IPS-18a (cell line): Measurements from ENCODE around the gene ARL5A.

Experiments
- H3K27ac ChIP-seq: one replicate; pipeline ENCODE4 v1.5.1; 2013; ENCODE audit warnings: low read length
- H3K27me3 ChIP-seq: one replicate; pipeline ENCODE4 v1.6.1; 2013; ENCODE audit warnings: mild to moderate bottlenecking, low read length; ENCODE audit not compliant: control insufficient read depth, insufficient read depth
- H3K36me3 ChIP-seq: one replicate; pipeline ENCODE4 v1.6.1; 2013; ENCODE audit warnings: low read depth, low read length; ENCODE audit not compliant: control insufficient read depth
- H3K4me1 ChIP-seq: one replicate; pipeline ENCODE4 v1.6.1; 2013; ENCODE audit warnings: low read depth, low read length; ENCODE audit not compliant: control insufficient read depth
- H3K4me3 ChIP-seq: one replicate; pipeline ENCODE4 v1.5.1; 2013; ENCODE audit warnings: low read length
- H3K9ac ChIP-seq: one replicate; pipeline ENCODE4 v1.6.1; 2013; ENCODE audit warnings: mild to moderate bottlenecking, low read length, moderate library complexity
- H3K9me3 ChIP-seq: one replicate; pipeline ENCODE4 v1.6.1; 2013; ENCODE audit warnings: low read depth, low read length; ENCODE audit not compliant: control insufficient read depth

ARL5A gene

GRCh38 chr2:151852260-151853069 is 24.2 kb upstream of the ARL5A start:
- no peak overlapping the region for H3K27ac ChIP-seq
- no peaks in the 10 kb centered on the region for H3K27me3 ChIP-seq
- no peaks in the 10 kb centered on the region for H3K9me3 ChIP-seq
- no peaks in the 10 kb centered on the region for H3K4me1 ChIP-seq
- no peak overlapping the region for H3K4me3 ChIP-seq
- H3K9ac ChIP-seq, result no peak overlapping the region
- no peaks in the 10 kb centered on the region for H3K36me3 ChIP-seq

GRCh38 chr2:151851761-151852160 is 23.5 kb upstream of the ARL5A start:
- Histone ChIP-seq H3K4me1 (no peaks in the 10 kb centered on the region), H3K9ac (no peak overlapping the region)

GRCh38 chr2:151849413-151850010 is 21.3 kb upstream of the ARL5A start:
- H3K27ac ChIP-seq, result no peak overlapping the region

More at GRCh38 chr2:151851761-151852160, 23.5 kb upstream of the ARL5A start:
- Histone ChIP-seq H3K27ac (no peak overlapping the region), H3K4me3 (no peak overlapping the region), H3K9me3 (no peaks in the 10 kb centered on the region), H3K27me3 (no peaks in the 10 kb centered on the region), H3K36me3 (no peaks in the 10 kb centered on the region)

GRCh38 chr2:151845884-151846283 is 17.7 kb upstream of the ARL5A start:
- no peaks in the 10 kb centered on the region for H3K36me3 ChIP-seq
- no peak overlapping the region for H3K9ac ChIP-seq
- H3K27me3 ChIP-seq, result no peaks in the 10 kb centered on the region
- H3K4me3 ChIP-seq, result no peak overlapping the region
- H3K27ac ChIP-seq, result no peak overlapping the region
- H3K4me1 ChIP-seq, result no peaks in the 10 kb centered on the region
- no peaks in the 10 kb centered on the region for H3K9me3 ChIP-seq

More at GRCh38 chr2:151849413-151850010, 21.3 kb upstream of the ARL5A start:
- no peaks in the 10 kb centered on the region for H3K27me3 ChIP-seq
- no peaks in the 10 kb centered on the region for H3K4me1 ChIP-seq
- no peak overlapping the region for H3K9ac ChIP-seq
- H3K36me3 ChIP-seq, result no peaks in the 10 kb centered on the region
- H3K9me3 ChIP-seq, result no peaks in the 10 kb centered on the region
- H3K4me3 ChIP-seq, result no peak overlapping the region

GRCh38 chr2:151845481-151845880 is 17.3 kb upstream of the ARL5A start:
- H3K4me1 ChIP-seq, result no peaks in the 10 kb centered on the region
- H3K36me3 ChIP-seq, result no peaks in the 10 kb centered on the region
- H3K9me3 ChIP-seq, result no peaks in the 10 kb centered on the region
- H3K4me3 ChIP-seq, result no peak overlapping the region
- H3K9ac ChIP-seq, result no peak overlapping the region
- H3K27ac ChIP-seq, result no peak overlapping the region
- no peaks in the 10 kb centered on the region for H3K27me3 ChIP-seq

- no peak overlapping the region for H3K27ac ChIP-seq
- H3K9me3 ChIP-seq, result no peaks in the 10 kb centered on the region
- no peak overlapping the region for H3K4me3 ChIP-seq
- no peaks in the 10 kb centered on the region for H3K4me1 ChIP-seq
- H3K27me3 ChIP-seq, result no peaks in the 10 kb centered on the region
- no peak overlapping the region for H3K9ac ChIP-seq
- H3K36me3 ChIP-seq, result no peaks in the 10 kb centered on the region
These were observed 16.1 kb upstream of the ARL5A start for GRCh38 chr2:151844211-151844896.

- Histone ChIP-seq H3K4me3 (no peak overlapping the region), H3K9ac (no peak overlapping the region), H3K9me3 (no peaks in the 10 kb centered on the region), H3K27ac (no peak overlapping the region), H3K4me1 (no peaks in the 10 kb centered on the region), H3K27me3 (no peaks in the 10 kb centered on the region), H3K36me3 (no peaks in the 10 kb centered on the region)
These were observed 15.5 kb upstream of the ARL5A start for GRCh38 chr2:151843691-151844061.

- H3K27me3 ChIP-seq, result no peaks in the 10 kb centered on the region
- H3K9me3 ChIP-seq, result no peaks in the 10 kb centered on the region
- H3K9ac ChIP-seq, result no peak overlapping the region
- no peak overlapping the region for H3K27ac ChIP-seq
- H3K36me3 ChIP-seq, result no peaks in the 10 kb centered on the region
- no peak overlapping the region for H3K4me3 ChIP-seq
- no peaks in the 10 kb centered on the region for H3K4me1 ChIP-seq
These were observed 14.8 kb upstream of the ARL5A start for GRCh38 chr2:151842830-151843690.

- Histone ChIP-seq H3K27ac (no peak overlapping the region), H3K4me3 (no peak overlapping the region), H3K9me3 (no peaks in the 10 kb centered on the region), H3K36me3 (no peaks in the 10 kb centered on the region), H3K9ac (no peak overlapping the region), H3K27me3 (no peaks in the 10 kb centered on the region), H3K4me1 (no peaks in the 10 kb centered on the region)
These were observed 12.8 kb upstream of the ARL5A start for GRCh38 chr2:151841047-151841424.

GRCh38 chr2:151840216-151841046 is 12.2 kb upstream of the ARL5A start:
- no peak overlapping the region for H3K9ac ChIP-seq
- no peaks in the 10 kb centered on the region for H3K4me1 ChIP-seq
- no peak overlapping the region for H3K4me3 ChIP-seq
- H3K27ac ChIP-seq, result no peak overlapping the region
- no peaks in the 10 kb centered on the region for H3K36me3 ChIP-seq
- H3K27me3 ChIP-seq, result no peaks in the 10 kb centered on the region
- no peaks in the 10 kb centered on the region for H3K9me3 ChIP-seq
